HEK293T (cell line): ENCODE results near the gene PSMB3.

Source experiments
- CTCF ChIA-PET: fragments of 350-600 bp; formaldehyde crosslinking; extraction: SDS; loops from one replicate; lab custom pipeline; 2021; ENCODE audit warnings: antibody characterized with exemption, inconsistent platforms; lab: Yijun Ruan, JAX
- POLR2A ChIA-PET: fragments of 350-600 bp; formaldehyde crosslinking; extraction: SDS; loops from one replicate; lab custom pipeline; 2020; ENCODE audit warnings: antibody characterized with exemption, inconsistent platforms; lab: Yijun Ruan, JAX
- DNase-seq: peaks from one replicate; pipeline ENCODE4 v3.0.0; 2012; ENCODE audit warnings: mixed read lengths; ENCODE audit errors: extremely low spot score
- ARNT ChIP-seq: fragments of 450-650 bp; IDR thresholded peaks from 2 replicates; pipeline ENCODE4 v1.6.1; 2017; ENCODE audit warnings: mild to moderate bottlenecking
- CTBP1 ChIP-seq: fragments of 450-650 bp; IDR thresholded peaks from 2 replicates; pipeline ENCODE4 v1.6.1; 2016; ENCODE audit warnings: borderline replicate concordance
- ELF4 ChIP-seq: fragments of 450-650 bp; IDR thresholded peaks from 2 replicates; pipeline ENCODE4 v1.6.1; 2017; ENCODE audit warnings: antibody characterized with exemption
- FOXA1 ChIP-seq: fragments of 450-650 bp; IDR thresholded peaks from 2 replicates; pipeline ENCODE4 v1.6.1; 2016; ENCODE audit warnings: mild to moderate bottlenecking
- FOXK2 ChIP-seq: fragments of 450-650 bp; IDR thresholded peaks from 2 replicates; pipeline ENCODE4 v1.6.1; 2016; ENCODE audit warnings: mild to moderate bottlenecking
- FOXM1 ChIP-seq: fragments of 450-650 bp; IDR thresholded peaks from 2 replicates; pipeline ENCODE4 v1.6.1; 2017; ENCODE audit warnings: mild to moderate bottlenecking, borderline replicate concordance
- HDGF ChIP-seq: fragments of 450-650 bp; IDR thresholded peaks from 2 replicates; pipeline ENCODE4 v1.6.1; 2017; ENCODE audit warnings: antibody characterized with exemption, borderline replicate concordance
- L3MBTL2 ChIP-seq: fragments of 450-650 bp; conservative IDR thresholded peaks from 2 replicates; pipeline ENCODE4 v1.6.1; 2016; ENCODE audit warnings: mild to moderate bottlenecking
- LEF1 ChIP-seq: fragments of 450-650 bp; IDR thresholded peaks from 2 replicates; pipeline ENCODE4 v1.6.1; 2017; ENCODE audit warnings: mild to moderate bottlenecking, borderline replicate concordance
- NFRKB ChIP-seq: fragments of 450-650 bp; IDR thresholded peaks from 2 replicates; pipeline ENCODE4 v1.6.1; 2016; ENCODE audit warnings: mild to moderate bottlenecking, moderate library complexity
- SP1 ChIP-seq: fragments of 450-650 bp; IDR thresholded peaks from 2 replicates; pipeline ENCODE4 v1.6.1; 2017
- SUZ12 ChIP-seq: fragments of 450-650 bp; IDR thresholded peaks from 2 replicates; pipeline ENCODE4 v1.6.1; 2016; ENCODE audit warnings: mild to moderate bottlenecking
- TARDBP ChIP-seq: fragments of 450-650 bp; IDR thresholded peaks from 2 replicates; pipeline ENCODE4 v1.6.1; 2016
- ZNF384 ChIP-seq: fragments of 450-650 bp; IDR thresholded peaks from 2 replicates; pipeline ENCODE4 v1.6.1; 2016
- TF ChIP-seq, protein P1 (sequence below): fragments of 450-650 bp; IDR thresholded peaks from 2 replicates; pipeline ENCODE4 v1.6.1; 2016

PSMB3 gene

DNA sequence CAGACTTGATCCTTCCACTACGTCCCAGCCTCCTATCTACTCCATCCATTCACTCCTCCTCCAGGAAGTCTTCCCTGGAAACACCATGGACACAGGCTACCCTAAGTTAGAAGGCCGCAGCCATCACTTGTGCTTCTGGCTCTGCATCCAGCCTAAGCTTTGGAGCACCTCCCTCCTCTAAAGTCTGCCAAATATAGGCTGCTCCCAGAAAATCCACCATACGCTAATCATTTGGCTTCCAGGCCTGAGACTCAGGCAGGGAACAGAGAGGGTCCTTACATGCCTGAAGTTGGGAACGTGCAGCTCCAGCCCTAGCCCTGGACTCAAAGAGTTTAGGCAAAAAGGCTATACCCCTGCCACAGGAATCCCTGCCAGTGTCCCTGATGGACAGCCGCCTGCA, 11.1 kb upstream of the PSMB3 start:
- ChIA-PET CTCF (no interaction called here), POLR2A (no interaction called here)
- TF ChIP-seq CTBP1, result no peak
- no peak for DNase-seq

GRCh38 chr17:38741921-38742410, 10.6 kb upstream of the PSMB3 start:
- no peak for DNase-seq
- CTCF ChIA-PET, result no interaction called here
- TF ChIP-seq L3MBTL2 (no peak), LEF1 (no peak), SUZ12 (no peak), FOXA1 (no peak), FOXM1 (no peak), ZNF384 (no peak), HDGF (no peak), SP1 (no peak), NFRKB (no peak), FOXK2 (no peak)
- TF ChIP-seq, protein P1, sequence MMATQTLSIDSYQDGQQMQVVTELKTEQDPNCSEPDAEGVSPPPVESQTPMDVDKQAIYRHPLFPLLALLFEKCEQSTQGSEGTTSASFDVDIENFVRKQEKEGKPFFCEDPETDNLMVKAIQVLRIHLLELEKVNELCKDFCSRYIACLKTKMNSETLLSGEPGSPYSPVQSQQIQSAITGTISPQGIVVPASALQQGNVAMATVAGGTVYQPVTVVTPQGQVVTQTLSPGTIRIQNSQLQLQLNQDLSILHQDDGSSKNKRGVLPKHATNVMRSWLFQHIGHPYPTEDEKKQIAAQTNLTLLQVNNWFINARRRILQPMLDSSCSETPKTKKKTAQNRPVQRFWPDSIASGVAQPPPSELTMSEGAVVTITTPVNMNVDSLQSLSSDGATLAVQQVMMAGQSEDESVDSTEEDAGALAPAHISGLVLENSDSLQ, result no peak
- POLR2A ChIA-PET, result no interaction called here

- TF ChIP-seq, protein P1, result peak; percentile 53
- TF ChIP-seq ELF4, result no peak
- ChIA-PET CTCF (no interaction called here), POLR2A (interaction anchor here (1.1 kb wide), 1 partner anchor 9 kb away, joined by 5 read pairs; the partner anchor contains the start of gene PSMB3)
- no peak for DNase-seq
These were observed 9.9 kb upstream of the PSMB3 start for GRCh38 chr17:38742411-38743308.

- CTCF ChIA-PET, result interaction anchor here (0.6 to 1.0 kb wide), 2 partner anchors 8 to 81 kb away, joined by 3 read pairs; no protein-coding TSS in a partner anchor
- no peak for TF ChIP-seq LEF1
- TF ChIP-seq NFRKB, result no peak
- TF ChIP-seq TARDBP, result no peak
- TF ChIP-seq CTBP1, result no peak
- POLR2A ChIA-PET, result interaction anchor here (1.1 to 1.4 kb wide), 2 partner anchors 8 to 12 kb away, joined by 5 read pairs; partner anchors contain the start of gene PSMB3
- DNase-seq, result no peak
These were observed 8.9 kb upstream of the PSMB3 start for GRCh38 chr17:38743556-38744171.

DNA sequence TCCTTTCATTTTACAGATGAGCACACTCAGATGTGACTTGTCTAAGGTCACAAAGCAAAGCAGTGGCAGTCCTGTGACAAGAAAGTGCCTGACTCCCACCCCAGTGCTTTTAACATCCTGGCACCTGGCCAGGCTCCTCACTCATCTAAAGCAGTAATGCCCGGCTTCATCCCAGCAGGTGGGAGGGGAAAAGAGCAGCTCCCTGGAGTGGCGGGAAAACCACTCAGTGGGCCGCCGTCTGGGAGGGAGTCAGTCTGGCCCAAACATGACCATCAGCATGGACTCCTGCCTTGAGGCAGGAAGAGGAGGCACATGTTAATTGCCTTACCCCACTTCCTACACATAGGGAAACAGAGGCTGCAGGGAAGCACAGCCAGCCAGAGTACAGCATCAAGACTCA, 7.0 kb upstream of the PSMB3 start:
- no peak for TF ChIP-seq FOXM1
- TF ChIP-seq, protein P1, result no peak
- peak; percentile 36; the same call in 1 of the 2 replicates for TF ChIP-seq L3MBTL2
- no peak for TF ChIP-seq SUZ12
- no peak for DNase-seq
- ChIA-PET POLR2A (interaction anchor here (1.0 to 1.9 kb wide), 2 partner anchors 10 to 108 kb away, joined by 4 to 8 read pairs; partner anchors contain the start of gene RPL23), CTCF (interaction anchor here (0.6 to 1.8 kb wide), 3 partner anchors 11 to 238 kb away, joined by 3 to 9 read pairs (median 3); partner anchors contain the start of gene CISD3)

- CTCF ChIA-PET, result interaction anchor here (0.6 to 1.8 kb wide), 2 partner anchors 11 to 238 kb away, joined by 3 to 9 read pairs; no protein-coding TSS in a partner anchor
These were observed 6.3 kb upstream of the PSMB3 start for GRCh38 chr17:38746004-38746848.

More at GRCh38 chr17:38746004-38746848, 6.3 kb upstream of the PSMB3 start:
- DNase-seq, result no peak
- no peak for TF ChIP-seq SUZ12
- TF ChIP-seq FOXA1, result no peak
- no peak for TF ChIP-seq ELF4
- TF ChIP-seq HDGF, result no peak
- no peak for TF ChIP-seq TARDBP
- TF ChIP-seq, protein P1, result no peak
- no peak for TF ChIP-seq ARNT
- no peak for TF ChIP-seq LEF1
- no peak for TF ChIP-seq ZNF384
- TF ChIP-seq CTBP1, result no peak
- TF ChIP-seq SP1, result no peak
- TF ChIP-seq FOXM1, result no peak
- POLR2A ChIA-PET, result interaction anchor here (0.6 to 1.9 kb wide), 5 partner anchors 11 to 107 kb away, joined by 3 to 8 read pairs (median 3); partner anchors contain the start of genes PIP4K2B and RPL23
